ENCODE measurements around the gene TST. TPM values are rescaled to one million over a fixed set of nuclear protein-coding genes. Genes with fewer than 3 reads are reported as not detected.

Gene TST
- total and polyA plus RNA-seq, 7 donors = 18.4 to 46.9 (median 24.1) TPM

- intact Hi-C loops (cut with DNase I) = no loop called here
- Histone ChIP-seq H3K27ac (no peak overlapping the region), H3K4me3 (no peak overlapping the region), H3K27me3 (ENCODE audit: insufficient read depth in 3 of 3, low read length in 2 of 3) (peaks cover 0 to 44% (median 8%) of the 10 kb centered on the region in 3 donors), H3K36me3 (ENCODE audit: insufficient read depth in 1 of 2, low read depth in 1 of 2) (no peaks in the 10 kb centered on the region), H3K9me3 (no peaks in the 10 kb centered on the region), H3K4me1 (no peaks in the 10 kb centered on the region)
- 81 to 85% (median 85%) methylated on average over 3 of the region's 3 CpGs for WGBS, 3 donors
- TF ChIP-seq CTCF (IDR thresholded peaks at IDR 0.05) = no peak
- no peak for ATAC-seq
- DNase-seq = no peak
These were observed 45.9 kb upstream of the TST start for GRCh38 chr22:37065180-37065579.

- WGBS, 3 donors = 84 to 94% (median 87%) methylated on average over 11 of the region's 11 CpGs
- Histone ChIP-seq H3K9me3 (no peaks in the 10 kb centered on the region), H3K36me3 (ENCODE audit: insufficient read depth in 1 of 2, low read depth in 1 of 2) (no peaks in the 10 kb centered on the region), H3K27ac (no peak overlapping the region), H3K27me3 (ENCODE audit: insufficient read depth in 3 of 3, low read length in 2 of 3) (peaks cover 0 to 38% (median 7%) of the 10 kb centered on the region in 3 donors), H3K4me1 (no peaks in the 10 kb centered on the region), H3K4me3 (no peak overlapping the region)
- intact Hi-C loops (cut with DNase I) = no loop called here
- no peak for DNase-seq
- no peak for ATAC-seq
- TF ChIP-seq CTCF (IDR thresholded peaks at IDR 0.05) = no peak
These were observed 45.3 kb upstream of the TST start for GRCh38 chr22:37064553-37064952.

GRCh38 chr22:37063431-37064420 is 44.5 kb upstream of the TST start:
- no peaks in the 10 kb centered on the region for H3K4me1 ChIP-seq
- peaks cover 0 to 31% (median 6%) of the 10 kb centered on the region in 3 donors for H3K27me3 ChIP-seq (ENCODE audit: insufficient read depth in 3 of 3, low read length in 2 of 3)
- TF ChIP-seq CTCF (IDR thresholded peaks at IDR 0.05) = no peak
- H3K27ac ChIP-seq = no peak overlapping the region
- ATAC-seq (peak in 1 of 4 donors; percentile 26), DNase-seq (no peak)
- no peak overlapping the region for H3K4me3 ChIP-seq
- no peaks in the 10 kb centered on the region for H3K9me3 ChIP-seq
- H3K36me3 ChIP-seq (ENCODE audit: insufficient read depth in 1 of 2, low read depth in 1 of 2) = no peaks in the 10 kb centered on the region
- intact Hi-C loops (cut with DNase I) = no loop called here
- WGBS, 3 donors = 75 to 81% (median 75%) methylated on average over 28 of the region's 28 CpGs

GRCh38 chr22:37062702-37063381 is 43.6 kb upstream of the TST start:
- no peak for DNase-seq
- 78 to 79% (median 79%) methylated on average over 14 to 15 of the region's 15 CpGs for WGBS, 3 donors
- Histone ChIP-seq H3K36me3 (ENCODE audit: insufficient read depth in 1 of 2, low read depth in 1 of 2) (no peaks in the 10 kb centered on the region), H3K9me3 (no peaks in the 10 kb centered on the region), H3K4me1 (no peaks in the 10 kb centered on the region), H3K27me3 (ENCODE audit: insufficient read depth in 3 of 3, low read length in 2 of 3) (peaks cover 0 to 22% (median 6%) of the 10 kb centered on the region in 3 donors), H3K27ac (no peak overlapping the region), H3K4me3 (no peak overlapping the region)
- no peak for TF ChIP-seq CTCF (IDR thresholded peaks at IDR 0.05)
- intact Hi-C loops (cut with DNase I) = no loop called here
- ATAC-seq = no peak

Data from psoas muscle (tissue), 8 donors.